ENCODE data around the gene CRELD2.

GRCh38 chr22:49966041-49966773 lies 47.8 kb downstream of the CRELD2 start:
- no peak; the same call in 1 of the 2 replicates for TF ChIP-seq POLR2AphosphoS5 (IDR thresholded peaks at IDR 0.05; ENCODE audit: low read depth, low read length)
- TF ChIP-seq POLR2A (IDR thresholded peaks at IDR 0.05; ENCODE audit: low read depth, low read length), result no peak

Data from GM12892 (cell line).